ENCODE results near the gene CDK19. TPM values are rescaled to one million over a fixed set of nuclear protein-coding genes. Genes with fewer than 3 reads are reported as not detected.

CDK19 gene
- total RNA-seq, 6 experiments from 2014 or later: 18.6 to 22.4 (median 20.0) TPM

GRCh38 chr6:110681543-110682459 lies 133.5 kb downstream of the CDK19 start:
- Mint-ChIP-seq H3K27ac (peak overlapping the region; percentile 75), H3K9me3 (no peaks in the 10 kb centered on the region)
- peak; percentile 48 for DNase-seq

DNA sequence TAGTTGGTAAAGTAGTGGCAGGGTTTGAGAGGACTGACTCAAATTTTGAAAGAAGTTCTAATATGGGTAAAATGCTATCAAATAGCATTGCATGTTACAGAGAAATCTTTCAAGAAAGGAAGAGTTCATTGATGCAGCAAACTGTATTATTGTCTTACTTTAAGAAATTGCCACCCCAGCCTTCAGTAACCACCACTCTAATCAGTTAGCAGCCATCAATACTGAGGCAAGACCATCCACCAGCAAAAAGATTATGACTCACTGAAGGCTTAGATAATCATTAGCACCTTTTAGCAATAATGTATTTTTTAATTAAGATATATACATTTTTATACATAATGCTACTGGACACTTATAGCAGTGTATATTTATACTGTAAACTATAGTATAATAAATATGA lies 138.9 kb downstream of the CDK19 start:
- H3K4me1 Mint-ChIP-seq (ENCODE audit: low read depth): peaks cover 11% of the 10 kb centered on the region
- no peaks in the 10 kb centered on the region; the same call in 1 of the 2 replicates for H3K27me3 Mint-ChIP-seq (ENCODE audit: insufficient read depth)
- H3K36me3 Mint-ChIP-seq (ENCODE audit: low read depth): no peaks in the 10 kb centered on the region; the same call in 1 of the 2 replicates
- no peak for DNase-seq
- no peak overlapping the region for H3K27ac Mint-ChIP-seq
- TF ChIP-seq, protein P1, sequence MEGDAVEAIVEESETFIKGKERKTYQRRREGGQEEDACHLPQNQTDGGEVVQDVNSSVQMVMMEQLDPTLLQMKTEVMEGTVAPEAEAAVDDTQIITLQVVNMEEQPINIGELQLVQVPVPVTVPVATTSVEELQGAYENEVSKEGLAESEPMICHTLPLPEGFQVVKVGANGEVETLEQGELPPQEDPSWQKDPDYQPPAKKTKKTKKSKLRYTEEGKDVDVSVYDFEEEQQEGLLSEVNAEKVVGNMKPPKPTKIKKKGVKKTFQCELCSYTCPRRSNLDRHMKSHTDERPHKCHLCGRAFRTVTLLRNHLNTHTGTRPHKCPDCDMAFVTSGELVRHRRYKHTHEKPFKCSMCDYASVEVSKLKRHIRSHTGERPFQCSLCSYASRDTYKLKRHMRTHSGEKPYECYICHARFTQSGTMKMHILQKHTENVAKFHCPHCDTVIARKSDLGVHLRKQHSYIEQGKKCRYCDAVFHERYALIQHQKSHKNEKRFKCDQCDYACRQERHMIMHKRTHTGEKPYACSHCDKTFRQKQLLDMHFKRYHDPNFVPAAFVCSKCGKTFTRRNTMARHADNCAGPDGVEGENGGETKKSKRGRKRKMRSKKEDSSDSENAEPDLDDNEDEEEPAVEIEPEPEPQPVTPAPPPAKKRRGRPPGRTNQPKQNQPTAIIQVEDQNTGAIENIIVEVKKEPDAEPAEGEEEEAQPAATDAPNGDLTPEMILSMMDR (IDR thresholded peaks at IDR 0.05): no peak
- H3K9me3 Mint-ChIP-seq: no peaks in the 10 kb centered on the region
- H3K4me3 Mint-ChIP-seq: no peak overlapping the region

More at GRCh38 chr6:110681543-110682459, 133.5 kb downstream of the CDK19 start:
- H3K4me3 Mint-ChIP-seq: peak overlapping the region; percentile 63
- H3K36me3 Mint-ChIP-seq (ENCODE audit: low read depth): no peaks in the 10 kb centered on the region
- TF ChIP-seq, protein P1 (IDR thresholded peaks at IDR 0.05): no peak
- H3K27me3 Mint-ChIP-seq (ENCODE audit: insufficient read depth): no peaks in the 10 kb centered on the region; the same call in 1 of the 2 replicates
- peaks cover 16% of the 10 kb centered on the region for H3K4me1 Mint-ChIP-seq (ENCODE audit: low read depth)

- H3K4me1 Mint-ChIP-seq (ENCODE audit: low read depth): peaks cover 17% of the 10 kb centered on the region
- H3K27me3 Mint-ChIP-seq (ENCODE audit: insufficient read depth): no peaks in the 10 kb centered on the region; the same call in 1 of the 2 replicates
- TF ChIP-seq, protein P1 (IDR thresholded peaks at IDR 0.05): no peak
- DNase-seq: no peak
- no peaks in the 10 kb centered on the region for H3K9me3 Mint-ChIP-seq
- H3K36me3 Mint-ChIP-seq (ENCODE audit: low read depth): no peaks in the 10 kb centered on the region; the same call in 1 of the 2 replicates
- no peak overlapping the region for H3K27ac Mint-ChIP-seq
- H3K4me3 Mint-ChIP-seq: no peak overlapping the region
Measured at GRCh38 chr6:110674096-110674495, 141.2 kb downstream of the CDK19 start.

GRCh38 chr6:110672122-110672521 lies 143.1 kb downstream of the CDK19 start:
- no peak overlapping the region for H3K27ac Mint-ChIP-seq
- no peaks in the 10 kb centered on the region for H3K27me3 Mint-ChIP-seq (ENCODE audit: insufficient read depth)
- H3K4me1 Mint-ChIP-seq (ENCODE audit: low read depth): peaks cover 17% of the 10 kb centered on the region
- TF ChIP-seq, protein P1 (IDR thresholded peaks at IDR 0.05): no peak
- no peaks in the 10 kb centered on the region; the same call in 1 of the 2 replicates for H3K36me3 Mint-ChIP-seq (ENCODE audit: low read depth)
- DNase-seq: no peak
- no peak overlapping the region for H3K4me3 Mint-ChIP-seq
- no peaks in the 10 kb centered on the region for H3K9me3 Mint-ChIP-seq

GRCh38 chr6:110671447-110671846 lies 143.8 kb downstream of the CDK19 start:
- no peaks in the 10 kb centered on the region for H3K9me3 Mint-ChIP-seq
- H3K27me3 Mint-ChIP-seq (ENCODE audit: insufficient read depth): no peaks in the 10 kb centered on the region
- no peak overlapping the region for H3K27ac Mint-ChIP-seq
- H3K36me3 Mint-ChIP-seq (ENCODE audit: low read depth): no peaks in the 10 kb centered on the region; the same call in 1 of the 2 replicates
- peaks cover 17% of the 10 kb centered on the region for H3K4me1 Mint-ChIP-seq (ENCODE audit: low read depth)
- no peak for DNase-seq
- TF ChIP-seq, protein P1 (IDR thresholded peaks at IDR 0.05): no peak
- H3K4me3 Mint-ChIP-seq: no peak overlapping the region
